ELF-1 (cell line): ENCODE results near the gene TRAPPC10.

ENCODE experiments used
- DNase-seq: peaks from one replicate; pipeline ENCODE4 v3.0.0-alpha.2; 2016; ENCODE audit warnings: low read depth, low spot score

Gene TRAPPC10

DNA sequence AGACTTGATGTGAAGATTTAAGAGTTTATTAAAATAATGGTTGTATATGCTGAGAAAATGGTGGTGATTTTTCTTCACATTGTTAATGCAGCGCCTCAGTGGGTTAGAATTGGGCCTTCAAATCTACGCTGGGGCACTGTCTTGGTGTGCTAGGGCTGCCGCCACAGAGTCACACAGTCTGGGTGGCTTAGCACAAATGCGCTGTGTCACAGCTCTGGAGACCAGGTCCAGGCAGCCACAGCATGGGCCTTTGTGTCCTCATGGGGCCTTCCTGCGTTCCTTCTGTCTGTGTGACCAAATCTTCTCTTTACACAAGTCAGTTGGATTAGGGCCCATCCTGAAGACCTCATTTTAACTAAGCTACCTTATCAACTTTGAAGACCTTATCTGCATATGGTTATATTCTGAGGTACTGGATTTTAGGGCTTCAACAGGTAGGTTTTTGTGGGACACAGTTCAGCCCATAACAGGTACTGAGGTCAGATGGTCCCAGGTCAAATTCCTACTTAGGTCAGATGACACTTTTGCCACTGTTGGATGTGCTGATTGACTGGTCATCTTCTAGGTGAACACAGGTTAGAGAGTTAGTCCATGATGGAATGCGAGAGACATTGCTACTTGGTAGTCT lies 17.5 kb downstream of the TRAPPC10 start:
- no peak for DNase-seq

DNA sequence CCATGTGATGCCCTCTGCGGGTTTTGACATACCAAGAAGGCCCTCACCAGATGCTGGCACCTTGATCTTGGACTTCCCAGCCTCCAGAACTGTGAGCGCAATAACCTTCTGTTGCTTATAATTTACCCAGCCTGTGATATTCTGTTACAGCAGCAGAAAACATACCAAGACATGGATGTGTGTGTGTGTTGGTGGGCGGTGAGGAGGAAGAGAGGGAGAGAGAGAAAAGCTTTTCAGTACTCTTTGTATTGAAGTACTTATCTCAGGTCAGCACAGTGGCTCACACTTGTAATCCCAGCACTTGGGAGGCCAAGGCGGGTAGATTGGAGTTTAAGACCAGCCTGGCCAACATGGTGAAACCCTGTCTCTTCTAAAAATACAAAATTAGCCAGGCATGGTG lies 23.1 kb downstream of the TRAPPC10 start:
- no peak for DNase-seq

DNA sequence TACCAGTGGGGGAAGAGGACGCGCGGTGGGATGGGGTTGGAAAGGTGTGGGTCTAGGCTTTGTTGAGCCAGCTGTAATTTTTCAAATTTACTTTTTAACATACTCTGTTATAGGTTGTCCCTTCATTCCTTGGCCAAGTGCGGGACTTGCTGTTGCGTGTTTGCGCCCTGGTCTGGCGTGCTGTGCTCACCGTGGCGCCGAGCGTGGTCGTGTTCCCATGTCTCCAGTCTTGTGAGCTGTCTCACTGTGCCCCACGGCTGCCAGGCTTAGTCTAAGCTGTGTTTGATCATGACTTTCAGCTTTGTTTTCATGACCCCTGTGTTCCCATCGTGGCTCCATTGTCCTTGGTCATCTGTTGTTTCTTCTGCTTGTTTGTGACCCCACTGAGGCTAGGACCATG lies 26.0 kb downstream of the TRAPPC10 start:
- DNase-seq, result no peak

DNA sequence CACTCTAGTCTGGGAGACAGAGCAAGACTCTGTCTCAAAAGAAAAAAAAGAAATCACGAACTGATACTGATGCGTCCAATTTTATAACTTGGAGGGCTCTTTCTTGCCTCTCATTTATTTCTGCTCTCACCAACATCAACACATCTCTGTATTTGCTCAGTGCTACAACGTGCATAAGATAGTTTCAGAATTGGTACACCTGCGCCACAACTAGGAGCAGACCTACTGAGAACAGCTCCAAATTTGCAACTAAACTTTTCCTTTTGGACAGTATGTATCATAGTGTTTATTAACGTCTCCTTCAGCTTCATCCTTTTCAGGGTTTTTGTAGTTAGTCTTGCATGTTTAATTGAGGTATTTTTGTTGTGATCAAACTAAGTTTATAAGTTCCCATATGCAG lies 27.7 kb downstream of the TRAPPC10 start:
- no peak for DNase-seq

DNA sequence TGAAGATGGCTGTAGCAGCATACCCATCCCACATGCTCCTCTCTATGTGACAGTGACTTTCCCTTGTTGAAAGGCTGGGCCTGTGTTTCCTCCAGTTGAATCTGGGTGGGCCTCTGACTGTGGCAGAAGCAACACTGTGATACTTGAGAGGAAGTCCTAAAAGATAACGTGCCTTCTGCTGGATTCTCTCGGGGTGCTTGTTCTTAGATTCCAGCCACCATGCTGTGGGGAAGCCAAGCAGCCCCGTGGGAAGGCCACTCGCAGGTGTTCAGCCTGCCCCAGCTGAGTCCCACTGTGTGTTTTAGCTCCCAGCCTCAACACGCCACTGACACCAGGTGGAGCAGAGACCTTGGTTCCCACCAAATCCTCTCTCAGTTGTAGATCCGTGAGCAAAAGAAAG lies 31.5 kb downstream of the TRAPPC10 start:
- DNase-seq, result no peak

DNA sequence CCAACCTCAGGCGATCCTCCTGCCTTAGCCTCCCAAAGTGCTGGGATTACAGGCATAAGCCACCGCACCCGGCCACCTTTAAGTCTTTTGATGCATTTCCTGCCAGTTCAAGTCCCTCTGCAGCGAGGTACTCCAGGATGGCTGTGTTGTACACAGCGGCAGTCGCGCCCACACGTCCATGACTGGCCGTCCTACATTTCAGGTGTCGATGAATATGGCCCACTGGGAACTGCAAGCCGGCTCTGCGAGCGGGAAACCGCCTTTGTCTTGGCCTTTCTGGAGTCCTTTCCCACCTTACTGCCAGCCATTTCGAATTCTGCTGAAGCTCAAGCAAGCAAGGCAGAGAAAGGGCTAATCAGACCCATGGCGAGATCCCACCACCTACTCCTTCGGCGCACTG lies 34.6 kb downstream of the TRAPPC10 start:
- no peak for DNase-seq

DNA sequence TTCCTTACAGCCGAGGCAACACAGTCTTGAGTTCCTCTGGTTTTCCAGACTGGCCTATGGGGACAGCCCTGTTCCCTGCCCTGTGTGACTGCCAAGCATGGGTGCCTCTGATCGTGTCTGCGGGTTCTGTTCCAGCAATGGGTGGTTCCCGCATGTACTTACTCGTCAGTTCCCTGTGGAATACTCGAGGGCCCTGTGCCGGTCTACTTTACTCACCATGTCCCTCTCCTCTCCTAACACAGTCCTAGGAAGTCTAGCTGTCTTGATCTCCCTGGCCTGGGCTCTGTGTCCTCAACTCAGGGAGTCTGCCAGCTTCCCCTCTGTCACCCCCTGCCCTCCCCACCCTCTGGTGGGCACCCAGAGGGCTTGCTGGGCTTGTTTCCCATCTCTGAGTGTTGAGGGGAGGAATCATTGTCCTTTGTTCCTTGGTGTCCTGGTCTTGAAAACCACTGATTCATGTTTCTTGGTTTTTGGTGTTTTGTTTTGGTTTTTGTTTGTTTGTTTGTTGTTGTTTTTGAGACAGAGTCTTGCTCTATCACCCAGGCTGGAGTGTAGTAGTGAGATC lies 36.0 kb downstream of the TRAPPC10 start:
- no peak for DNase-seq

DNA sequence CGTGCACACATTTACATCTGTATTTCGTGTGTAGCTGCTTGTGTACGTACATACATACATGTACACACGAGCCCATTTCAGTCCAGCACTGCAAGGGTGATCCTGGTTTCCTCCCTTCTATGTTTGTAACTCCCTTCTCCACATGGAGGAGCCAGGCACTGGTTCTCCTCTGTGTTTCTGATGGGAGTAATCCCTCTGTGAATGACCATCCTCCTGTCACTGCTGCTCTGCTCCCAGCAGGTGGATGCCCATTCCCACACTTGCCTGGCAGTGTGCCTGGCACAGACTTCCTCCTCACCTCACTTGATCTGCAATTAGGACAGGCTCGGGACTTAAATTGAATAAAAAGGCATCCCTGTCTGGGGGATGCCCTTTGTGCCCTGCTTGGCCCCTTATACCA lies 37.1 kb downstream of the TRAPPC10 start:
- no peak for DNase-seq

DNA sequence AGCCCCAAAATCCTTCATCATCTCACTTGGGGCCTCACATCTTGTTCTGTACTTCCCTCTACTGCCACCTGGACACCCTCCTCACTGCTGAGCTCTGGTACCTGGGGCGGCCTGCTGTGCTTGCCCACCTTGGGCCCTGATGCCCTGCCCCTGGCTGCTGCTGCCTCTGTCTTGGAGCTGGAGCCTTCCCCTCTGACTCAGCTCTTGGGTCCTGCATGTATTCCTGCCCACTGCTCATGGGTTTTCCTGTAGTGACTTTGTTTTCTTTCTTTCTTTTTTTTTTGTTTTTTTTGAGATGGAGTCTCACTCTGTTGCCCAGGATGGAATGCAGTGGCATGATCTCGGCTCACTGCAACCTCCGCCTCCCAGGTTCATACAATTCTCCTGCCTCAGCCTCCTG lies 37.5 kb downstream of the TRAPPC10 start:
- DNase-seq, result no peak

DNA sequence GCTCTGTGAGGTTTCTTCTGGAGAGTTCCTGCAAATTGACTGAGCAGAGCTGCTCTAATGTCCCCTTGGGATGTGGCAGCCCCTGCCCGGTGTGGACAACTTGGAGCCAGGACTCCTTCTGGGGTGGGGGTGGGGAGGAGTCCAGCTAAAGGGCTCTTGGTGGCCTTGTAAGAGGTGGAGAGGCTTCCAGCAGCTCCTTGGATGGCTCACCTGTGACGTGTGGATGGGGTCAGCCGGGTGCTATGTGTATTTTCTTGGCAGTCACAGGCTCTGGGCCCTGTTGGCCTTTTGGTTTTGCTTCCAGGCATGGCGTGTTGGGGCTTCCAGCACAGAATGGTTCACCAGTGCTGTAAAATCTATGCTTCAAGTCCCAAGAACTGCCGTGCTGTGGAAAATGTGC lies 38.2 kb downstream of the TRAPPC10 start:
- DNase-seq, result no peak

DNA sequence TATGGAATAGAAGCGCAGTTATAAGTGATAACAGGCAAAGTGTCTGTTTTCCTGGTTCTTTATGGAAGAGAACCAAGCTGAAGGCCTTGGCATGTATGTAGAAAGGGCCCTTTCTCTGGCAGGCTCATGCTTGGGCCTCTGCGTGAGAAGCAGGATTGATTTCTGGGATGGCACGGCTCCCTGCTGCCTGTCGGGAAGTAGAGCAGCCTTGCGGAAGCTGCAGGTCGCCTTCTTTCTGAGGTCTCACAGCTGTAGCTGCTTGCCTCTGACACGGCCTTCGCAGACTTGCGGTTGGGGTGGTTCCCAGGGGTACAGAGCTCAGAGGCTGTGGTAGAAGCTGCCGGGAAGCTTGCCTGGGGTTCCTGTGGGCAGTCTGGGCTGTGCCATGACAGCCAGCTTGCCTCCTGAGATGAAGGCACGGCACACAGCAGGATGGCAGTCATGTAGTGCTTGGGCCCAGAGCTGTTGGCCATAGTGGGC lies 39.4 kb downstream of the TRAPPC10 start:
- no peak for DNase-seq

DNA sequence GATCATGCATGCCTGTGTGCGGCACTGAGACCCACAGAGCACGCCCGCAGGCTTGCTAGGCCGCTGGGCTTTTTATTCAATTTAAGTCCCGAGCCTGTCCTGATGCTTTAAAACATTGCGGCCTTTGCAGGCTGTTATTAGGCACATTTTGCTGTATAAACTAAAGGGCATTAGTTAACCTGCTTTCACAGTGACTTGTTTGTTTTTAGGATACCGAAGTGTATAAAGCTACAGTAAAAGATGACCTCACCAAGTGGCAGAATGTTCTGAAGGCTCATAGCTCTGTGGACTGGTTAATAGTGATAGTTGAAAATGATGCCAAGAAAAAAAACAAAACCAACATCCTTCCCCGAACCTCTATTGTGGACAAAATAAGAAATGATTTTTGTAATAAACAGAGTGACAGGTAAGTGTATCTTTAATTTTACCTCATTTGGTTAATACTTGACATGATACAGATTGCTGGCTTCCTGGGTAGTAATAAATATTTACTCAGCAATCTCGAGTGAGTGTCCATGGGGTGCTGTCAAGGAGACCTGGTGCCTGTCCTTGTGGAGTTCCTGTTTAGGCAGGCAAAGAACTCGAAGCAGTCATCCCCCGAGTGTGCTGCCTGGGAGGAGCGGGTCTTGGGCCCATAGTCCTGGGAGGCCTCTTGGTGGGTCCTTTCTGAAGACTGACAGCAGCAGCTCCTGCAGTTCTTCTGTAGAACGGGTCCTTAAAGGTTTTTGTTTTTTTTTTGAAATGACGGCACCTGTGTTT lies 40.1 kb downstream of the TRAPPC10 start:
- DNase-seq, result no peak

DNA sequence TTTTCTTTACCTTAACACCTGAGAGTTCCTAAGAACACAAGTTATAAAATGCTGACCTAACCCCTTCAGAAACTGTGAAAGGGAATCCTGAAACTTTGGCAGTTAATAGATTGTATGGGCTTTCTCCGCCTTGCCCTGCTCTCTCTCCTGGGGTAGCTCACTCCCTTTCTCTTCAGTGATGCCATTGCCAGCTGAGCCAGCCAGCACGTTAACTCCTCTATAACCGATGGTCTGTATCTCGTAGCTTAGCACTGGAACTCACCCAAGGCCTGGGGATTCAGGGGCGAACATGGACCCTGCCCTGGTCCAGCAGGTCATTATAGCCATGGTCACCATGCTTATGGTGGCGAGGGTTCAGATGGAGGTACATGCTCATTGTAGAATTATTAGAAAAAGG lies 40.7 kb downstream of the TRAPPC10 start:
- no peak for DNase-seq

DNA sequence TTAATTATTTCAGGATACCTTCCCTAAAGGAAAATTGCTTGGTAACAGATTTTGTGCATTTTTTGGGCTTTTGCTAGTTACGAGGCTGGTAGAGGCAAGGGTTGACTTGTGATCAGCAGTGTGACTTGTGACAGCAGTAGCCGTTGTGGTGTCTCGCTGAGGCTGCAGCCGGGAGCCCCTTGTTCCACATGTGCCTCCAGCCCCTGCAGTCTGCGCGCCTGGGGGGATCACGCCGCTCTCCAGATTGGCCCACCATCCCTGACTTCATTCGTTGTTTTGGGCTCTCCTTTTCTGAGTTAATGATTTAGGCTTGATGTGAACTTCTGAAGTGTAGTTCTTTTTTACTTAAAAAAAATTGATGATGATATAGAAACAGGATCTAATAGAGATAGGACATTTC lies 41.5 kb downstream of the TRAPPC10 start:
- DNase-seq, result no peak

DNA sequence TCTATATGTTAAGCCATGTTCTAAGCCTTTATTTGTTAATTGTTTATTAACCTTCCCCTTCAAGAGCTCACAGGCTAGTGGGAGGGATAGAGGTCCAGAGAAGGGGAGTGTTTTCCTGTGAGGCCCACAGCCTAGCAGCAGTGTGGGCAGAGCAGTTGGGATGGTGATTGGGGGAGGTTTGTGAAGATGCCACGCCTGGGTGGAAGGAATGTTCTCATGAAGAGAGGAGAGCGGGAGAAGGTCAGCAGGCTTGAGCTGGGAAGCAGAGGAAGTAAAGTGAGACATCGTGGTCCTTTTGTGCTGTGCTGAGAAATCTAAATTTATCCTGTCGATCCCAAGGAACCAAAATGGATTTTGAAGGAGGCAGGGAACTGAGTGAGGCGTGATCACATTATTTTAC lies 42.6 kb downstream of the TRAPPC10 start:
- DNase-seq, result no peak

DNA sequence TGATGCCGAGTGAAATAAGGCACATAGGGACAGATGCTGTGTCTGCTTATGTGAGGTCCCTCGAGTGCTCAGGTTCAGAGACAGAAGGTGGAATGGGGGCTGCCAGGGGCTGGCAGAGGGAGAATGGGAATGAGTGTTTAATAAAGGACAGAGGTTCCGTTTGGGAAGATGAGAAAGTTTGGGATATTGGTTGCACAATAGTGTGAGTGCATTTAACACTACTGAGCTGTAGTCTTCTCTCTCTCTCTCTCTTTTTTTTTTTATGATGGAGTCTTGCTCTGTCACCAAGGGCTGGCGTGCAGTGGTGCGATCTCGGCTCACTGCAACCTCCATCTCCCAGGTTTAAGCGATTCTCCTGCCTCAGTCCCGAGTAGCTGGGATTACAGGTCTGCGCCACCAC lies 44.9 kb downstream of the TRAPPC10 start:
- no peak for DNase-seq

DNA sequence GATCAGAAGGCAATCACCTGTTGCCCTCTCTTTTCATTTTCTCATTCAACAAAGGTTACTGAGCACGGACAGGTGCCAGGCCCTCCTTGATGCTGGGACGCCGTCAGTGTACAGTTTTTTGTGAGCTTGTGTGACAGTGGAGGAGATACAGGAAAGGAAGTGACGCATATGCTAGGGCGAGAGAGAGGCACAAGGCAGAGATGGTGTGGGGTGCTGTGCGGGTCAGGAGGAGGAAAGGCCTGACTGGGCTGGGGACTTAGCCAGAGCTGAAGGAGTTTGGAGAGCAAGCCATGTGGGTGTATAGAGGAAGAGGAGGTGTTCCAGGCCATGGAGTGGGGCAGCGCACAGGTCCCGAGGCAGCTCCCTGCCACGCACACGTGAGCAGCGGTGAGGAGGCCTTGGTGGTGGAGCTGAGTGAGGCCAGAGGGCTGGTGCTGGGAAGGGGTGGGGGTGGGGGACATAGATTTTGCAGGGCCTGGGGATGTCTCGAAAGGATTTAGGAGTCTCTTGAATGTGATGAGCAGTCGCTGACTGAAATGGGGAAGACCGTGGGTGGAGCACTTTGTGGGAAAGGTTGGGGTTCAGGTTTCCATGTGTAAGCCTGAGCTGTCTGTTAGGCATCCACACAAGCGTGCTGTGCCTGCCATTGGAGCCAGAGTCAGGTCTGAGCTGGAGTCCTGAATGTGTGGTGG lies 46.0 kb downstream of the TRAPPC10 start:
- no peak for DNase-seq

DNA sequence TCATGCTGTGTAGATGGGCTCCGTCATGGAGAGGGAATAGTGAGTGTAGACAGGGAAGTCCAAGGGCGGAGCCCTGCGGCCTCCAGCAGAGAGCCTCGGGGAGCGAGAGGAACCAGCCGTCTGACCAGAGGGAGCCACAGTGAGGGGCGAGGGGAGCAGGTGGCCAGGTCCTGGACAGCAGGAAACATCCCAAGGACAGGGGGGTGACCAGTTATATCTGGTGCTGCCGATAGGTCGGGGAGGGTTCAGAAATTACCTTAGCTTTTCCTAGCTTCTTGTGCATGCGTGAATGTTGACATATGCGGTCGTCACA lies 46.5 kb downstream of the TRAPPC10 start:
- DNase-seq, result no peak

DNA sequence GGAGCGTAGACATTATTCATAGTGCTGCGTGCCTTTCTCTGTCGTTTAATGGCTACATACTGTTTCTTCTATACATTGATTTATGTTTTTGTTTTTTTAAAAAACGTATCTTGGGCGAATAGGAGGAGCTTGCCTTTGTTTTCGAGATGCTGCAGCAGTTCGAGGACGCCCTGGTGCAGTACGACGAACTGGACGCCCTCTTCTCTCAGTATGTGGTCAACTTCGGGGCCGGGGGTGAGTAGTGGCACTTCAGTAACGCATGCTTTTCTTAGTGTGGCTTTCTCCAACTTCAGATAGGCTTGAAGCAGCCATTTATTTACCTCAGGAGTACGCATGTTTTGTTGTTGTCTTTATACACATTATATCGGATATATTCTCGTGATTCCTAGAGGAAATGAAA lies 46.9 kb downstream of the TRAPPC10 start:
- no peak for DNase-seq

DNA sequence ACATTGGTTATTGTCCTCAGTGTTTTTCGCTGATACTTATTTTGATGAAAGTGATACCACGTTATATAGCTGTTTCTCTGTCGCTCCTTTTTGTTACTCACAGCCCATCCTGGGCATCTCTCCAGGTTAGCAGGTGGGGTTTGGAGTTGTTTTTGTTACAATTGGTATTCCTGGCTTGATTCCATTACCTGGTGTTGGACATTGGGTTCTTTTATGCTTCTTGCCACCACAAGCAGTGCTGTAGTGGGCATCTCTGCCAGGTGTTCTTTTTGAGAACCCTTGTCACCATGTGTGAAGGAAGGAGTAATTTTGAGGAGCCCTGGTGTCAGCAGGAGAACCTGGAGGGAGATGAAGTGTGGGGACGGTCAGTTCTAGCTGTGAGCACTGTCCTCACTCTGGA lies 47.6 kb downstream of the TRAPPC10 start:
- DNase-seq, result no peak

DNA sequence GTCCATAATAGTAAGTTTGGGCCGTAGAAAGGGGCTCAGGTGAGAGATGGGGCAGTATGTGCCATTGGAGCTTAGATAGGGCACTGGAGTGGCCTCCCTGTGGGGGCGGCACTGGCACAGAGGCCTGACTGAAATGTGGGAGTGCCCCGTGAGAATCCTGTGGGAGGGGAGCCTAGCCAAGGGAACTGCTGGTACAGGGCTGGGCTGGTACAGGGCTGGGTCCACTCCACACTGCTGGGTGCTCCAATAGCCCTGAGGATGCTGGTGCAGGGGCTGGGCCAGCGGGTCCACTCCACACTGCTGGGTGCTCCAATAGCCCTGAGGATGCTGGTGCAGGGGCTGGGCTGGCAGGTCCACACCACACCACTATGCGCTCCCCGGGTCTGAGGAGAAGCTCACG lies 50.3 kb downstream of the TRAPPC10 start:
- DNase-seq, result no peak

DNA sequence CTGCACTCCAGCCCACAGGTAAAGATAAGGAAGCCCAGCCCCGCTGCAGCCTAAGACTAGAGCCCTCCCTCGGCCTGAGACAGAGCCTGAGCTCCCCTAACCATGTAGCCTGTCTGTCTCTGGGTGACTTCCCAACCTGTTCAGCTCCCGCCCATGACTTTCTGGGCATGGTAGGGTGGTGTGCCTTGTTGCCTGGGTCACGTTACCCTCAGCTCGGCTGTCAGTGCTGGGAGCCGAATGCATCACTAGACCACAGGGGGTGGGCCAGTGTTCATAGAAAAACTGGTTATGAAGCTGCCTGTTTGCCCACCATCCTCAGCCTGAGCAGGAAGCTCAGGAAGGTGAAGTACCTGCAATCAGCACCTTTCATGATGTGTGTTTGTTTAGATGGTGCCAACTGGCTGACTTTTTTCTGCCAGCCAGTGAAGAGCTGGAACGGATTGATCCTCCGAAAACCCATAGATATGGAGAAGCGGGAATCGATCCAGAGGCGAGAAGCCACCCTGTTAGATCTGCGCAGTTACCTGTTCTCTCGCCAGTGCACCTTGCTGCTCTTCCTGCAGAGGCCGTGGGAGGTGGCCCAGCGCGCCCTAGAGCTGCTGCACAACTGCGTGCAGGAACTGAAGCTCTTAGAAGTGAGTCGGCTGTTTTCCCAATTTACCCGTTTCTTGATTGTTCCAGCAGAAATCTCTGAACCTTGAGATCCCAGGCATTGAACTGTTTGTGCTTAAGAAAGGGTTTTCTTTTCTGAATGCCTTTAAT lies 51.2 kb downstream of the TRAPPC10 start:
- no peak for DNase-seq
